Stimulated activated CD8-positive, alpha-beta memory T cell treated with anti-CD3 and anti-CD28 coated beads, Interleukin-4, amount 100 ng/mL, for 4 hours (primary cell): ENCODE results near the gene DLK2.
"Not testable (repeated sequence)": the region's sequence is repeated elsewhere in the genome, so short reads cannot be mapped to it uniquely, and the experiment has no call there.

Experiments used
- DNase-seq, 2 donors: peaks; one replicate each; pipeline ENCODE4 v3.0.0-alpha.2; 2020; ENCODE audit warnings: low read depth in 2 of 2, low spot score in 1 of 2

DLK2 gene

DNA sequence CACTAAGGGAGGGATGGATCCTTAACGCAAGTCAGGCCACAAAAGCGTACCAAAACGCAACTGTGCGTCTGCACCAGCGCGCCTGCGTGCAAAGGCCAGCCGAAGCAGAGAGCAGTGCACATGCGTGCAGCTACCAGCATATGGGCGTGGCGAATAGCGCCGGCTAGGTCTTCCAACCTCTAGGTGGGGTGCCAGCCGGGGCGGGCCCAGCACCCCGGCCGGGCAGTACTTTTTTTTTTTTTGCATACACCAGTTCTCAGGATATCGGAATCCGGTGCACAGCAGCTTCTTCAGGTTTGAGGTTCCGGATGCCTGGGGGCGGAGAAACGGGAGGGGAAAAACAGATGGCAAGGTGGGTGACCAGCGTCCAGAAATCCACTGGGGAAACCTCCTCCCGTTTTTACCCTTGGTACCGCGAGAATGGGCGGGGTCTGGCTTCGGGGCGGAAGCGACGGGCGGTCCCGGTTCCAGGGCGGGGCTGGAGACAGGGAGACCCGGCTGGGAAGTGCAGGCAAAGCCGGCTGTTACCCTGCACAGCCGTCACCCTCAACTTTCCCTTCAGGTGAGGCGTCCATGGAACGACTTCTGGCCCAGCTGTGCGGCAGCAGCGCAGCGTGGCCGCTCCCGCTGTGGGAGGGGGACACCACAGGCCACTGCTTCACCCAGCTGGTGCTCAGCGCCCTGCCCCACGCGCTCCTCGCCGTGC lies 27.8 kb downstream of the DLK2 start, which contains the start of gene ABCC10:
Gene ABCC10, plus strand, starts transcription at position 136 of the 706 bp plus-strand sequence. Its CDS starts 438 bp downstream, at position 574.
- peak; percentile 78 to 89 for DNase-seq

GRCh38 chr6:43426928-43427405 lies 28.4 kb downstream of the DLK2 start:
- DNase-seq, result no peak

- DNase-seq, result not testable (repeated sequence)
Measured at GRCh38 chr6:43425083-43425482, 30.3 kb downstream of the DLK2 start.

DNA sequence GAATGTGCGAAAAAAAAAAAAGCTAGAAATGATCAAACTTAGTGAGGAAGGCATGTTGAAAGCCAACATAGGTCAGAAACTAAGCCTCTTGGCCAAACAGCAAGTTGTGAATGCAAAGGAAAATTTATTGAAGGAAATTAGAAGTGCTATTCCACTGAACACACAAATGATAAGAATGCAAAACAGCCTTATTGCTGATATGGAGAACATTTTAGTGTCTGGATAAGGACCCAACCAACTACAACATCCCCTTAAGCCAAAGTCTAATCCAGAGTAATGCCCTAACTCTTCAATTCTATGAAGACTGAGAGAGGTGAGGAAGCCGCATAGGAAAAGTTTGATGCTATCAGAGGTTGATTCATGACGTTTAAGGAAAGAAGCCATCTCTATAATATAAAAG lies 33.5 kb downstream of the DLK2 start:
- DNase-seq, result no peak

DNA sequence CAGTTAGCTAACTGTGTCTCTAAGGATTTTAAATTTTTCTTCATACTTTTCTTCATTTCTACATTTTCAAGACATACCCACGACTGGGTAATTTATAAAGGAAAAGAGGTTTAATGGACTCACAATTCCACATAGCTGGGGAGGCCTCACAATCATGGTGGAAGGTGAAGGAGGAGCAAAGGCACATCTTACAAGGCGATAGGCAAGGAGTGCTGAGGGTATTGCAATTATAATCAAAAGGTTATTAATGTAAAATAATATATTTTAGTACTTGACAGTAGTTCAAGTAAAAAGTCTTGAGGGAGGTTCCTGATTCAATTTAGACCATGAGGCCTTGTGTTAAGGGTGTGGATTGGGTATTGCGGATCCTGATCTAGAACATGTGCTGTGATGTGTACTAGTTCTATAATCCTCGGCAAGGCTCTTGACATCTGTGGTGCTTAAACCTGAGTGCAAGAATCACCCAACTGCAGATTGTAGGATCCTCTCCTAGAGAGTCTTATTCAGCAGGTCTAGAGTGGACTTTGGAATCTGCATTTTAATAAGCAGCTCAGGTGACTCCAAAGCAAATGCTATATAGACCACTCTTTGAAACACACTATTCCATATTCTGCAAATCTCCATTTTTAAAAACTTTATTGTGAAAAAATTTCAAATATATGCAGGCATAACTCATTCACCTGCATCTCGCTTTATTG lies 35.2 kb downstream of the DLK2 start:
- no peak for DNase-seq

DNA sequence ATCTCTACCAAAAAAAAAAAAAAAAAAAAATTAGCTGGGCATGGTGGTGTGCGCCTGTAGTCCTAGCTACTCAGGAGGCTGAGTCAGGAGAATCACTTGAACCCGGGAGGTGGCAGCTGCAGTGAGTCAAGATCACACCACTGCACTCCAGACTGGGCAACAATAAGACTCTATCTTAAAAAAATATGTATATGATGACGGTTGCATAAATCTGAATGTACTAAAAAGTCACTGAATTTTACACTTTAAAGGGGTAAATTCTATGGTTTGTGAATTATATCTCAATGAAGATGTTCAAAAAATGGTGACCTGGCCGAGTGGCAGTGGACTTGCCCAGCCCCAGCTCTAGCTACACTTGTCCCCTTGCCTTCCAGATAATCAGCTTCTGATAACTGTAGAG lies 38.4 kb downstream of the DLK2 start:
- no peak for DNase-seq

GRCh38 chr6:43415275-43415674 lies 40.1 kb downstream of the DLK2 start:
- not testable (repeated sequence) for DNase-seq

GRCh38 chr6:43413002-43413401 lies 42.3 kb downstream of the DLK2 start:
- no peak for DNase-seq

GRCh38 chr6:43412541-43412940 lies 42.8 kb downstream of the DLK2 start:
- no peak for DNase-seq

GRCh38 chr6:43410776-43411175 lies 44.6 kb downstream of the DLK2 start:
- not testable (repeated sequence) for DNase-seq

- DNase-seq, result no peak
Measured at GRCh38 chr6:43408259-43408658, 47.1 kb downstream of the DLK2 start.

DNA sequence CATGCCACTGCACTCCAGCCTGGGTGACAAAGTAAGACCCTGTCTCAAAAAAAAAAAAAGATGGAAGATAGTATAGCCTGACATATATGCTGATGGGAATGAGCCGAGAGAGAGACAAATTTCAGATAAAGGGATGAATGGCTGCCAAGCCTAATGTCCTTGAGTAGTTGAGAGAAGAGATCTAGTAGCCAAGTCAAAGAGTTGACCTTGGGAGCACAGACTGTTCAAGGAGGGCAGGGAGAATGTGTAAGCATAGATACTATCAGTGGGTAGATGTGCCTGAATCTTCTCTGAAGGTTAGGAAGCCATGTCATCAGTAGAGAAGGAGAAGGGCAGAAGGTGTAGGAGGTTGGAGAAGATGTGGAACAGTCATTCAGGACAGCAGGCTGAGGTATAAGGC lies 48.1 kb downstream of the DLK2 start:
- no peak for DNase-seq

GRCh38 chr6:43405354-43405753 lies 50.0 kb downstream of the DLK2 start:
- no peak for DNase-seq

DNA sequence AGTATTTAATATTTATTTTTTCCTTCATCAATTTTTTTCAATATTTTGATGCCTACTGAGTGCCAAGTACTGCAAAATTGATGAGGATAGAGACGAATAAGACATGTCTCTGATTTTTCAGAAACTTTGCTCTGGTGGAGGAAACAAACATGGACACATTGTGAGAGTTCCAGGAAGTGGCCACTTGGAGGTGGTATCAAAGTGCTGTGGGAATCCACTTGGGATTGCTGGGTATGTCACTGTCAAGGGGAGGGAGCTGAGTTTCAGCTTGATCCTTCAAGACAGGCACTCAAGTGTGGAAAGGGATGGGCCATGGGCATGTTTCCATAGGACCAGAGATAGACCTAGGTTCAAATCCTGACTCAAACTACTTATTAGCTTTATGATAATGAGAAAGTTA lies 52.5 kb downstream of the DLK2 start:
- no peak for DNase-seq

GRCh38 chr6:43401730-43402129 lies 53.6 kb downstream of the DLK2 start:
- no peak for DNase-seq
